Activated CD8-positive, alpha-beta memory T cell treated with anti-CD3 and anti-CD28 coated beads, Interleukin-2, amount 50 U/mL, for 24 hours (primary cell): Measurements from ENCODE around the gene RMI2.

Experiments used
- DNase-seq: peaks from one replicate; pipeline ENCODE4 v3.0.0-alpha.2; 2020; ENCODE audit errors: extremely low read depth

The RMI2 gene

GRCh38 chr16:11384184-11384955 lies 39.1 kb downstream of the RMI2 start:
- no peak for DNase-seq

GRCh38 chr16:11384956-11385586 lies 39.8 kb downstream of the RMI2 start:
- DNase-seq: no peak

GRCh38 chr16:11386054-11386680 lies 40.9 kb downstream of the RMI2 start:
- no peak for DNase-seq

GRCh38 chr16:11386791-11387546 lies 41.7 kb downstream of the RMI2 start:
- no peak for DNase-seq

- DNase-seq: no peak
Observed at GRCh38 chr16:11389083-11389482, 43.8 kb downstream of the RMI2 start.

- DNase-seq: no peak
Observed at GRCh38 chr16:11389631-11390565, 44.6 kb downstream of the RMI2 start.

- no peak for DNase-seq
Observed at GRCh38 chr16:11390573-11391495, 45.6 kb downstream of the RMI2 start.

- no peak for DNase-seq
Observed at GRCh38 chr16:11391576-11391975, 46.3 kb downstream of the RMI2 start.

- no peak for DNase-seq
Observed at GRCh38 chr16:11392041-11392581, 46.9 kb downstream of the RMI2 start.

- DNase-seq: no peak
Observed at GRCh38 chr16:11393366-11393765, 48.1 kb downstream of the RMI2 start.

GRCh38 chr16:11393861-11394592 lies 48.8 kb downstream of the RMI2 start:
- DNase-seq: no peak

GRCh38 chr16:11394593-11394960 lies 49.3 kb downstream of the RMI2 start:
- no peak for DNase-seq

- DNase-seq: no peak
Observed at GRCh38 chr16:11395008-11395948, 50.0 kb downstream of the RMI2 start.

GRCh38 chr16:11395949-11396240 lies 50.6 kb downstream of the RMI2 start:
- DNase-seq: no peak

GRCh38 chr16:11396241-11397048 lies 51.2 kb downstream of the RMI2 start:
- DNase-seq: peak; percentile 20

- no peak for DNase-seq
Observed at GRCh38 chr16:11398136-11398535, 52.9 kb downstream of the RMI2 start.

GRCh38 chr16:11398851-11399250 lies 53.6 kb downstream of the RMI2 start:
- DNase-seq: no peak
